ENCODE data around the gene KLK4.

DNA sequence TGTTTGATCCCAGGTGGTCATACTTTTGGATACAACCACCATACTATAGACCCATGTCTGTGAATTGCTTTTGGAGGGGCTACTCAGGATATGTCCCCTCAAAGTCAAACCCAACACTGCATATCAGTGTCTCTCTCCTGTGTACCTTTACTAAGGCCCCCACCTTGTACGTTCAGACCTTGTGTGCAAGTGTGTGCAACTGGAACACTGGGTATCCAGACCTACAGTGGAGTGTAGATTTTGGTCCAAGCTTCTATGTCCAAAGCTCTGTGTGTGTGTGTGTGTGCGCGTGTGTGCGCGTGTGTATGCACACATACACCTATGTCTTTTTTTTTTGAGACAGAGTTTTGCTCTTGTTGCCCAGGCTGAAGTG, 20.0 kb downstream of the KLK4 start:
- TF ChIP-seq, protein P1, sequence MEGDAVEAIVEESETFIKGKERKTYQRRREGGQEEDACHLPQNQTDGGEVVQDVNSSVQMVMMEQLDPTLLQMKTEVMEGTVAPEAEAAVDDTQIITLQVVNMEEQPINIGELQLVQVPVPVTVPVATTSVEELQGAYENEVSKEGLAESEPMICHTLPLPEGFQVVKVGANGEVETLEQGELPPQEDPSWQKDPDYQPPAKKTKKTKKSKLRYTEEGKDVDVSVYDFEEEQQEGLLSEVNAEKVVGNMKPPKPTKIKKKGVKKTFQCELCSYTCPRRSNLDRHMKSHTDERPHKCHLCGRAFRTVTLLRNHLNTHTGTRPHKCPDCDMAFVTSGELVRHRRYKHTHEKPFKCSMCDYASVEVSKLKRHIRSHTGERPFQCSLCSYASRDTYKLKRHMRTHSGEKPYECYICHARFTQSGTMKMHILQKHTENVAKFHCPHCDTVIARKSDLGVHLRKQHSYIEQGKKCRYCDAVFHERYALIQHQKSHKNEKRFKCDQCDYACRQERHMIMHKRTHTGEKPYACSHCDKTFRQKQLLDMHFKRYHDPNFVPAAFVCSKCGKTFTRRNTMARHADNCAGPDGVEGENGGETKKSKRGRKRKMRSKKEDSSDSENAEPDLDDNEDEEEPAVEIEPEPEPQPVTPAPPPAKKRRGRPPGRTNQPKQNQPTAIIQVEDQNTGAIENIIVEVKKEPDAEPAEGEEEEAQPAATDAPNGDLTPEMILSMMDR (IDR thresholded peaks at IDR 0.05), result no peak
- TF ChIP-seq POLR2A (IDR thresholded peaks at IDR 0.05), result no peak
